ENCODE data around the gene MROH9.

MROH9 gene

DNA sequence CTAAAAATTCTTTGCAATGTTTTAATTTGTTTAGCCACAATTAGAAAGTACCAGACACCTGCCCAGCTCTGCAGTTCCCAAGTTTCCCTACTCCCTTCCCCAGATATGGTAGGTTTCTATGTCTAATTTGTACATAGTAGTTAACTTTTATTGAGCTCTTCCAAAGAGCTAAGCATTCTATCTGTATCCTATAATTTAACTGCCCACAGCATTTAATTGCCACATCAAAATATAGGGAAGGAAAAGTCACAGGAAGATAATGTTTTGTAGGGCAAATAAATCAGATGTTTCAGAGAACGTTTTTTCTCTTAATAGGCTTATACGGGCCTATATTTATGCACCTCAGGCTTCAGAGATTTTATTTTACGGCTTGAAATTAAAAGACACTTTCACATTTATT, 139.7 kb downstream of the MROH9 start:
- TF ChIP-seq, protein P1, sequence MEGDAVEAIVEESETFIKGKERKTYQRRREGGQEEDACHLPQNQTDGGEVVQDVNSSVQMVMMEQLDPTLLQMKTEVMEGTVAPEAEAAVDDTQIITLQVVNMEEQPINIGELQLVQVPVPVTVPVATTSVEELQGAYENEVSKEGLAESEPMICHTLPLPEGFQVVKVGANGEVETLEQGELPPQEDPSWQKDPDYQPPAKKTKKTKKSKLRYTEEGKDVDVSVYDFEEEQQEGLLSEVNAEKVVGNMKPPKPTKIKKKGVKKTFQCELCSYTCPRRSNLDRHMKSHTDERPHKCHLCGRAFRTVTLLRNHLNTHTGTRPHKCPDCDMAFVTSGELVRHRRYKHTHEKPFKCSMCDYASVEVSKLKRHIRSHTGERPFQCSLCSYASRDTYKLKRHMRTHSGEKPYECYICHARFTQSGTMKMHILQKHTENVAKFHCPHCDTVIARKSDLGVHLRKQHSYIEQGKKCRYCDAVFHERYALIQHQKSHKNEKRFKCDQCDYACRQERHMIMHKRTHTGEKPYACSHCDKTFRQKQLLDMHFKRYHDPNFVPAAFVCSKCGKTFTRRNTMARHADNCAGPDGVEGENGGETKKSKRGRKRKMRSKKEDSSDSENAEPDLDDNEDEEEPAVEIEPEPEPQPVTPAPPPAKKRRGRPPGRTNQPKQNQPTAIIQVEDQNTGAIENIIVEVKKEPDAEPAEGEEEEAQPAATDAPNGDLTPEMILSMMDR (IDR thresholded peaks at IDR 0.05; ENCODE audit: low read depth, low read length): no peak
- TF ChIP-seq MAX (IDR thresholded peaks at IDR 0.05; ENCODE audit: low read depth, low read length) (no peak), POLR2A (IDR thresholded peaks at IDR 0.05; ENCODE audit: extremely low read depth, insufficient read length) (no peak)
- no peak overlapping the region for H3K4me3 ChIP-seq (ENCODE audit: low read depth, low read length)
- no peak for DNase-seq (ENCODE audit: low read depth)

DNA sequence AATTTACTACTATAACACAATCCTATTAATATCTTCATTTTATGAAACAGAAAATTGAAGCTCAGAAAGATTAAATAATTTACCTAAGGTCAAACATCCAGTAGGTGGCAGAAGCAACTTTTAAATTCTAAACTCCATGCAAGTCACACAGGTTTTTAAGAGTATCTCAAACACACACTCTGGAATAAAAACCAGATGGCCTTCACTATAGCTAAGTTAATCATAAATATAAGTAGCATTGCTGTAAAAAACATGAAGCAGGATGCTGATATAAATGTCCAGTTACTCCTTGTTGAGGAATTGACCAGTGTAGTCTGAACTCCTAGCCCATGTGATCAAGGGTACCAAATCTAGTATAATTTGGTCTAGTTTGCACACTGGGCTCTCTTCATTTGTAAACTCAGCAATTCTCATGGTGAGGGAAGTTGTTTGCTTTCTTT, 146.0 kb downstream of the MROH9 start:
- H3K4me3 ChIP-seq (ENCODE audit: low read depth, low read length): no peak overlapping the region
- no peak for TF ChIP-seq MAX (IDR thresholded peaks at IDR 0.05; ENCODE audit: low read depth, low read length)
- TF ChIP-seq POLR2A (IDR thresholded peaks at IDR 0.05; ENCODE audit: extremely low read depth, insufficient read length): no peak
- no peak for TF ChIP-seq MYC (IDR thresholded peaks at IDR 0.05; ENCODE audit: low read depth, low read length)
- TF ChIP-seq, protein P1 (IDR thresholded peaks at IDR 0.05; ENCODE audit: low read depth, low read length): peak; percentile 11
- DNase-seq (ENCODE audit: low read depth): peak; percentile 14

DNA sequence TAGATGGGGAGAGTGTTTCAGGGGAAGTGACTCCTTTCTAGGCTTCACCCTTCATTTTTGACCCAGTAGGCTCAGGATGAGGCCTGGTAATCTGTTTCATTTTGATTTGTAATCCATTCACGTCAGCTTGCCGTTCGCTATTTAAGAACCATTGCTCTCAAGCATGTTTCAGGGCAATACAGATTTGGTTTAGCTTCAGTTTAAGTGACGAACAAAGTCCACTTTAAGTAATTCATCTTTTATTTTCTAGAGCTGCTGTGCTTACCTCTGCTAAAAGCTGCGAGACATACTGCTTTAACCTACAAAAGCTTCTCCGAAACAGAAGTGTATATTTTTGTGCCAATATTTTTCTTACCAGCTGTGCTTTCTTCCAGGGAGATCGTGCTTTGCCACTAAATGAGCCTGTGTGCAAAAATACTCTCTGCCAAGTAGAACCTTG, 146.4 kb downstream of the MROH9 start:
- no peak for DNase-seq (ENCODE audit: low read depth)
- H3K4me3 ChIP-seq (ENCODE audit: low read depth, low read length): no peak overlapping the region
- no peak for TF ChIP-seq MAX (IDR thresholded peaks at IDR 0.05; ENCODE audit: low read depth, low read length)
- no peak for TF ChIP-seq POLR2A (IDR thresholded peaks at IDR 0.05; ENCODE audit: extremely low read depth, insufficient read length)
- no peak for TF ChIP-seq MYC (IDR thresholded peaks at IDR 0.05; ENCODE audit: low read depth, low read length)
- TF ChIP-seq, protein P1 (IDR thresholded peaks at IDR 0.05; ENCODE audit: low read depth, low read length): no peak

GRCh38 chr1:171082606-171083005, 147.3 kb downstream of the MROH9 start:
- DNase-seq (ENCODE audit: low read depth): no peak
- no peak for TF ChIP-seq MAX (IDR thresholded peaks at IDR 0.05; ENCODE audit: low read depth, low read length)
- TF ChIP-seq, protein P1 (IDR thresholded peaks at IDR 0.05; ENCODE audit: low read depth, low read length): no peak
- TF ChIP-seq MYC (IDR thresholded peaks at IDR 0.05; ENCODE audit: low read depth, low read length): no peak
- no peak for TF ChIP-seq POLR2A (IDR thresholded peaks at IDR 0.05; ENCODE audit: extremely low read depth, insufficient read length)
- no peak overlapping the region for H3K4me3 ChIP-seq (ENCODE audit: low read depth, low read length)

- no peak for DNase-seq (ENCODE audit: low read depth)
- TF ChIP-seq MAX (IDR thresholded peaks at IDR 0.05; ENCODE audit: low read depth, low read length) (no peak), MYC (IDR thresholded peaks at IDR 0.05; ENCODE audit: low read depth, low read length) (no peak), POLR2A (IDR thresholded peaks at IDR 0.05; ENCODE audit: extremely low read depth, insufficient read length) (no peak)
- TF ChIP-seq, protein P1 (IDR thresholded peaks at IDR 0.05; ENCODE audit: low read depth, low read length): no peak
- no peak overlapping the region for H3K4me3 ChIP-seq (ENCODE audit: low read depth, low read length)
Observed at GRCh38 chr1:171083222-171083621, 147.9 kb downstream of the MROH9 start.

- DNase-seq (ENCODE audit: low read depth): no peak
- H3K4me3 ChIP-seq (ENCODE audit: low read depth, low read length): no peak overlapping the region
- TF ChIP-seq, protein P1 (IDR thresholded peaks at IDR 0.05; ENCODE audit: low read depth, low read length): no peak
- TF ChIP-seq MYC (IDR thresholded peaks at IDR 0.05; ENCODE audit: low read depth, low read length) (no peak), POLR2A (IDR thresholded peaks at IDR 0.05; ENCODE audit: extremely low read depth, insufficient read length) (no peak), MAX (IDR thresholded peaks at IDR 0.05; ENCODE audit: low read depth, low read length) (no peak)
Observed at GRCh38 chr1:171084091-171084490, 148.8 kb downstream of the MROH9 start.
